DND-41 (cell line): ENCODE results near the gene ARMH3.
"Not testable (repeated sequence)": the region's sequence is repeated elsewhere in the genome, so short reads cannot be mapped to it uniquely, and the experiment has no call there.

Experiments used
- EZH2 ChIP-seq: IDR thresholded peaks from 3 replicates; pipeline ENCODE4 v1.6.1; 2012; ENCODE audit warnings: borderline replicate concordance, low read depth, mild to moderate bottlenecking, moderate library complexity, low read length, inconsistent platforms; ENCODE audit not compliant: severe bottlenecking
- TF ChIP-seq, protein P1 (sequence below): IDR thresholded peaks from 2 replicates; pipeline ENCODE4 v1.5.1; 2012; ENCODE audit warnings: borderline replicate concordance, low read length, moderate library complexity, mild to moderate bottlenecking; ENCODE audit not compliant: poor library complexity, severe bottlenecking; ENCODE audit errors: extremely low read depth

DNA sequence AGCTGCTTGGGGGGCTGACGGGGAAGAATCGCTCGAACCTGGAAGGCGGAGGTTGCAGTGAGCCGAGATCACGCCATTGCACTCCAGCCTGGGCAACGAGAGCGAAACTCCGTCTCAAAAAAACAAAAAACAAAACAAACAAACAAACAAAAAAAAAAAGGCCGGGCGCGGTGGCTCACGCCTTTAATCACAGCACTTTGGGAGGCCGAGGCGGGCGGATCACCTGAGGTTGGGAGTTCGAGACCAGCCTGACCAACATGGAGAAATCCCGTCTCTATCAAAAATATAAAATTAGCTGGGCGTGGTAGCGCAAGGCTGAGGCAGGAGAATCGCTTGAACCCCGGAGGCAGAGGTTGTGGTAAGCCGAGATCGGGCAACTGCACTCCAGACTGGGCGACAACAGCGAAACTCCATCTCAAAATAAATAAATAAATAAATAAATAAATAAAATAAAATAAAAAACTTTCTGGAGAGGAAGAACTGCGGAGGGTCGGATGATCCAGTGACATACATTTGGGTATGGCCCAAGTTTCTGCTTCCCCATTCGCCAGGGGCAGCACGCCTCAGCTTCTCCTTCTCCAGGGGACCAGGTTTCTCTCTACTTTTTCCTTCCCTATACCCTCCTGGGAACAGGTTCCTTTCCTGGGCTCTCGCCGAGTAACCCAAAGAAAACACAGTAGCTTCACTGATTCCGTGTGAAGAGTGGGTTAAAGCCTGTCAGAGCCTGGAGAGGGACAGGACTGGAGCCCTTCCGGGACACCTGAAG, 909 bp downstream of the ARMH3 start:
- TF ChIP-seq, protein P1, sequence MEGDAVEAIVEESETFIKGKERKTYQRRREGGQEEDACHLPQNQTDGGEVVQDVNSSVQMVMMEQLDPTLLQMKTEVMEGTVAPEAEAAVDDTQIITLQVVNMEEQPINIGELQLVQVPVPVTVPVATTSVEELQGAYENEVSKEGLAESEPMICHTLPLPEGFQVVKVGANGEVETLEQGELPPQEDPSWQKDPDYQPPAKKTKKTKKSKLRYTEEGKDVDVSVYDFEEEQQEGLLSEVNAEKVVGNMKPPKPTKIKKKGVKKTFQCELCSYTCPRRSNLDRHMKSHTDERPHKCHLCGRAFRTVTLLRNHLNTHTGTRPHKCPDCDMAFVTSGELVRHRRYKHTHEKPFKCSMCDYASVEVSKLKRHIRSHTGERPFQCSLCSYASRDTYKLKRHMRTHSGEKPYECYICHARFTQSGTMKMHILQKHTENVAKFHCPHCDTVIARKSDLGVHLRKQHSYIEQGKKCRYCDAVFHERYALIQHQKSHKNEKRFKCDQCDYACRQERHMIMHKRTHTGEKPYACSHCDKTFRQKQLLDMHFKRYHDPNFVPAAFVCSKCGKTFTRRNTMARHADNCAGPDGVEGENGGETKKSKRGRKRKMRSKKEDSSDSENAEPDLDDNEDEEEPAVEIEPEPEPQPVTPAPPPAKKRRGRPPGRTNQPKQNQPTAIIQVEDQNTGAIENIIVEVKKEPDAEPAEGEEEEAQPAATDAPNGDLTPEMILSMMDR: not testable (repeated sequence)
- not testable (repeated sequence) for TF ChIP-seq EZH2
